HepG2 (cell line): Measurements from ENCODE around the gene FBXL13. TPM values are rescaled to one million over a fixed set of nuclear protein-coding genes. Genes with fewer than 3 reads are reported as not detected.

Experiments used
- ATF7-NPFF ChIP-seq: sonication (generic); formaldehyde crosslinking; IDR thresholded peaks from 2 replicates; pipeline ENCODE4 v1.8.1; 2023; ENCODE audit warnings: mild to moderate bottlenecking, low read depth, missing genetic modification reagents, moderate library complexity
- CBX5 ChIP-seq: sonication (generic); formaldehyde crosslinking; IDR thresholded peaks from 2 replicates; pipeline ENCODE4 v1.4.0; 2020; ENCODE audit warnings: missing genetic modification reagents, borderline replicate concordance
- GATAD2A ChIP-seq: IDR thresholded peaks from 2 replicates; pipeline ENCODE4 v1.6.1; 2016
- HDAC2 ChIP-seq: sonication (generic); formaldehyde crosslinking; IDR thresholded peaks from 2 replicates; pipeline ENCODE4 v1.4.0; 2020; ENCODE audit warnings: missing genetic modification reagents
- HNRNPH1 ChIP-seq: fragments of 200-400 bp; formaldehyde crosslinking; optimal IDR thresholded peaks from 2 replicates; pipeline ENCODE3; 2017; ENCODE audit warnings: mild to moderate bottlenecking, low read depth, low read length
- IKZF1 ChIP-seq: fragments of 450-650 bp; IDR thresholded peaks from 2 replicates; pipeline ENCODE4 v1.7.1; 2016
- JUND ChIP-seq: sonication (generic); formaldehyde crosslinking; IDR thresholded peaks from 2 replicates; pipeline ENCODE4 v1.8.0; 2022; ENCODE audit warnings: mild to moderate bottlenecking, missing genetic modification reagents
- MAFK ChIP-seq, 2 experiments: IDR thresholded peaks in 1 of 2; conservative IDR thresholded peaks in 1 of 2; 2 replicates each; pipeline ENCODE4 v1.6.1; 2011; ENCODE audit warnings: improper control_type of control experiment in 2 of 2, low read length in 2 of 2
- MATR3 ChIP-seq: sonication (generic); formaldehyde crosslinking; IDR thresholded peaks from 2 replicates; pipeline ENCODE4 v1.4.0; 2020; ENCODE audit warnings: missing genetic modification reagents
- MTERF4 ChIP-seq: sonication (generic); formaldehyde crosslinking; IDR thresholded peaks from 2 replicates; pipeline ENCODE4 v1.8.0; 2023; ENCODE audit warnings: mild to moderate bottlenecking, missing genetic modification reagents
- PHF8 ChIP-seq: sonication (generic); formaldehyde crosslinking; IDR thresholded peaks from 2 replicates; pipeline ENCODE4 v1.5.0; 2020; ENCODE audit warnings: missing genetic modification reagents
- SAP130 ChIP-seq: IDR thresholded peaks from 2 replicates; pipeline ENCODE4 v1.6.1; 2016; ENCODE audit warnings: low read depth
- SRSF9 ChIP-seq: fragments of 200-400 bp; formaldehyde crosslinking; IDR thresholded peaks from 2 replicates; pipeline ENCODE4 v1.6.1; 2018; ENCODE audit warnings: borderline replicate concordance, mild to moderate bottlenecking, low read depth, low read length; ENCODE audit not compliant: insufficient read depth, poor library complexity, severe bottlenecking
- TERF1 ChIP-seq: sonication (generic); formaldehyde crosslinking; IDR thresholded peaks from 2 replicates; pipeline ENCODE4 v1.8.0; 2022; ENCODE audit warnings: mild to moderate bottlenecking, missing genetic modification reagents, moderate library complexity
- ZBTB2 ChIP-seq: sonication (generic); formaldehyde crosslinking; IDR thresholded peaks from 2 replicates; pipeline ENCODE4 v1.8.0; 2022; ENCODE audit warnings: low read depth, missing genetic modification reagents
- ZBTB7B ChIP-seq: sonication (generic); formaldehyde crosslinking; IDR thresholded peaks from 2 replicates; pipeline ENCODE4 v1.4.0; 2020; ENCODE audit warnings: missing genetic modification reagents
- ZNF337 ChIP-seq: sonication (generic); formaldehyde crosslinking; IDR thresholded peaks from 2 replicates; pipeline ENCODE4 v1.5.1; 2020; ENCODE audit warnings: missing genetic modification reagents, low read depth, mild to moderate bottlenecking, borderline replicate concordance
- ZNF441 ChIP-seq: sonication (generic); formaldehyde crosslinking; IDR thresholded peaks from 2 replicates; pipeline ENCODE4 v1.7.0; 2021; ENCODE audit warnings: missing genetic modification reagents, borderline replicate concordance
- ZNF607 ChIP-seq: sonication (generic); formaldehyde crosslinking; IDR thresholded peaks from 2 replicates; pipeline ENCODE4 v1.5.1; 2020; ENCODE audit warnings: missing genetic modification reagents, mild to moderate bottlenecking, borderline replicate concordance
- ZNF639 ChIP-seq: conservative IDR thresholded peaks from 2 replicates; pipeline ENCODE4 v1.6.1; 2018; ENCODE audit warnings: missing genetic modification reagents
- ZNF704 ChIP-seq: sonication (generic); formaldehyde crosslinking; IDR thresholded peaks from 2 replicates; pipeline ENCODE4 v1.8.1; 2023; ENCODE audit warnings: mild to moderate bottlenecking, inconsistent platforms, moderate library complexity, missing genetic modification reagents, borderline replicate concordance
- ZNF790 ChIP-seq: sonication (generic); formaldehyde crosslinking; IDR thresholded peaks from 2 replicates; pipeline ENCODE4 v1.8.0; 2022; ENCODE audit warnings: missing genetic modification reagents, mild to moderate bottlenecking, borderline replicate concordance
- polyA plus RNA-seq, 8 experiments: library from polyadenylated mRNA; depleted of rRNA in 3 of 8; stranded (reverse) in 7 of 8; unstranded in 1 of 8; fragments of >200 nt; fragmentation: Illumina TruSeq in 4 of 8; extraction: Trizol in 4 of 8; gene quantifications; 2 replicates each; pipeline versions ENCODE4 v1.2.1 to v1.2.3, GENCODE V29; 2011 to 2016; ENCODE audit warnings: low read depth in 4 of 8, missing spikeins in 1 of 8, mixed read lengths in 1 of 8; ENCODE audit not compliant: insufficient read depth in 1 of 8
- total RNA-seq, 5 experiments: library from RNA; depleted of rRNA; stranded (reverse); fragments of >200 nt; fragmentation: Illumina TruSeq; extraction: Trizol; gene quantifications; 2 replicates each; pipeline ENCODE4 v1.2.3, GENCODE V29; 2016; ENCODE audit warnings: low read depth in 1 of 5

FBXL13 gene
- total and polyA plus RNA-seq, 2 of the 13 experiments (the other 11 are each of a cell fraction or from before 2014, with no cell fraction given): 0.24 to 0.77 TPM

GRCh38 chr7:102860351-102860811, 214.2 kb downstream of the FBXL13 start (continued):
- TF ChIP-seq ZNF704 (CRISPR knock-in tag) (no peak), ZNF607 (no peak; the same call in 1 of the 2 replicates), HDAC2 (CRISPR knock-in tag) (0 out of 2 replicates have a peak, but pooled peaks have one; percentile 12), ZBTB7B (CRISPR knock-in tag) (no peak), SRSF9 (no peak), MAFK (conservative IDR thresholded peaks at IDR 0.05 in 1 of 2, IDR thresholded peaks at IDR 0.05 in 1 of 2; ENCODE audit: low read length in 2 of 2) (0 out of 4 replicates have a peak, but pooled peaks have one; percentile 12 to 15), TERF1 (CRISPR knock-in tag) (no peak), ZNF639 (no peak), ZNF337 (no peak), IKZF1 (no peak), CBX5 (CRISPR knock-in tag) (no peak), ZBTB2 (no peak), MTERF4 (no peak), ZNF790 (CRISPR knock-in tag) (no peak), MATR3 (CRISPR knock-in tag) (no peak), GATAD2A (CRISPR knock-in tag) (peak; percentile 38; the same call in 1 of the 2 replicates), HNRNPH1 (no peak), PHF8 (CRISPR knock-in tag) (no peak), JUND (CRISPR knock-in tag) (peak; percentile 73; the same call in 1 of the 2 replicates), ATF7-NPFF (no peak), SAP130 (CRISPR knock-in tag) (peak; percentile 65), ZNF441 (no peak)
